Fibroblast of skin of right biceps (primary cell): ENCODE data around the gene KANK3.
"Not testable (repeated sequence)": the region's sequence is repeated elsewhere in the genome, so short reads cannot be mapped to it uniquely, and the experiment has no call there.

Source experiments
- DNase-seq: peaks from one replicate; pipeline ENCODE4 v3.0.0-alpha.2; 2013

The KANK3 gene

GRCh38 chr19:8316351-8317125 is 26.5 kb downstream of the KANK3 start:
- DNase-seq = no peak

- not testable (repeated sequence) for DNase-seq
These were observed 28.0 kb downstream of the KANK3 start for GRCh38 chr19:8314981-8315640.

DNA sequence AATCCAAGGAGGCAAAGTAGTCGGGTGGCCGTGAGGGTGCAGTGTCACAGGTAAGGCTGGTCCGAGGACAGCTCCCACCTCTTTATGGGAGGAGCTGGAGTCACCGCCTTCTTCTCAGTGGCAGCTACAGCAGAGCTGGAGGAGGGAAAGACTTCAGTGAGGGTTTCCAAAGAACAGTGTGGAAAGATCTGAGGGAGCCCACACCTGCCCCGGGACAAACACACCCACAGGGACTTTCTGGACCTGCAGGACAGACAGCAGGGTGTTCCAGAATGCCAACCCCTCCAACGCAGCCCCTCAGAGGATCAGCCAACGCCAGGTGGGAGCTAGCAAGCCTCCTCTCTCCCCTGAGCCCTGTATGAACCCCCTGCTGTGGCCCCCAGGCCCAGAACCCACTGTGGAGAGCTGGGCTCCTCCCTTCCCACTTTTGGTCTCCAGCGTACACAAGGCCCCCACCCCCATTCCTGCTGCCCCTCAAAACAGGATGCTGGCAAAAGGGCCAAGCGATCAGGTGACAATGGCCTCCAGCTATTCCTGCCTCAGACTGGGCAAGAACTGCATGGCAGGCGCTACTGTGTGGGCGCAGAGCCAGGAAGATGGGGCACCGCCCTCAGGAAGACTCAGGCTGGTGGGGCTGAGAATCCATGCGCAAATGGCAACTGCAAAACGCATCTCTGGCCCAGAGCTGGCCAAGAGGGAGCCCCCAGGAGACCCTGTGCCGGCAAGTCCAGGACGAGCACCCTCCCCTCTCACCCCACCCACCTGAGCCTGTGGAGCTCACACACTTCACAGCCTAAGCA is 31.4 kb downstream of the KANK3 start:
- DNase-seq = no peak

DNA sequence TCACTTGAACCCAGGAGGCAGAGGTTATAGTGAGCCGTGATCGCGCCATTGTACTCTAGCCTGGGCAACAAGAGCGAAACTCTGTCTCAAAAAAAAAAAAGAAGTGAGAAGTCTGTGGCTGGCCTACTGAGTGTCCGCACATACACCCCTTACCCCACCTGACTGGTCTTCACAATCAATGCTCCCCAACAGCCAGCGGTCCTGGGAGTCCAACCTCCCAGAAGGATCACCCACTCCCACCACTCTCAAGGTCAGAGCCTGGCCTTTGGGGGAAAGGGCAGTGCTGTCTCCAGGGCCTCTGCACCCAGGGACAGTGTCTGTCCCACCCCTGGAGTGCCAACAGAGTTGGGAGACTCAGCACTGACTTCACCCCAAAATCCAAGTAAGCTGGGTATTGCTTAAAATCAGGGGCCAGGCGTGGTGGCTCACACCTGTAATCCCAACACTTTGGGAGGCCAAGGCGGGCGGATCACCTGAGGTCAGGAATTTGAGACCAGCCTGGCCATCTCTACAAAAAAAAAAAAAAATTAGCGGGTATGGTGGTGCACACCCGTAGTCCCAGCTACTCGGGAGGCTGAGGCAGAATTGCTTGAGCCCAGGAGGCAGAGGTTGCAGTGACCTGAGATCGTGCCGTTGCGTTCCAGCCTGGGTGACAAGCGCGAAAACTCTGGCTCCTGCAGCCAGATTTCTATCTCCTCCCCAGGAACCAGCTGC is 32.6 kb downstream of the KANK3 start:
- no peak for DNase-seq

GRCh38 chr19:8308891-8309291 is 34.2 kb downstream of the KANK3 start:
- no peak for DNase-seq

DNA sequence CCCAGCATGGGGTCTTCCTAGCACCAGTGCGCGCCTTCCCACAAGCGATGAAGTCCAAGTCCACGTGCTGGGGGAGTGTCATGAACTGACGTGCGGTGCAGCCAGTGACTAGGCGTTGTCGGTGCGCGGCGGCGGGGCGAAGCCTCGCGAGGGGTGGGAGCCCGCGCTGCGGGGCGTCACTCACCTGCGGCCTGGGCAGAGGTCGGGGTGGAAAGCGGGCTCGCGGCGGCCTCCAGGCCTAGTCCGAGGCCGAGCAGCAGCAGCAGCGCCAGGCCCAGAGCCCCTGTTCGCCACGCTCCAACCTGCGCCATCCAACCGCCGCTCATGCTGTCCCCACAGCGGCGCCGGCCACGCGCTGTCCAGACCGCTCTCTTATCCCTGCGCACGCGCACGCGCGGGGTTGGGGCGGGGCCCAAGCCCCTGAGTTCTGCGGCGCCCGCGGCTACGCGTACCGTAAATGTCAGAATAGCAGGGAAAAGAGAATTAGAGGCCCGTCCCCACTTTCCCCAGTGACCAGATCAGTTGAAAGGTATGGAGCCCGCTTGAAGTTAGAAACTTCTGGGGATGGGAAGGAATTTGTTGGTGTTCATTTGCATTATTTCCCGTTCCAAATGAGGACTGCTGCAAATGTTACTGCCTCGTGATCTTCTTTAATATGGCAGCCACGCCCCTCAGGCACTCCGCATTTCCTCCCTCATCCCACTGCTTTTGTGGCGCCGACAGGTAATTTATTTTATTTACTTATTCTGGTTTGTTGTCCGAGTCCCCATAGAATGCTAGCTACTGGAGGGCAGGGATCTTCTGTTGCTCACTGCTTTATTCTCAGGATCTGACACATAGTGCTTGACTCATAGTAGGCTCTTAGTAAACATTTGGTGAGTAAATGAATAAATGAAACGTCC is 34.8 kb downstream of the KANK3 start, which contains the start of gene CD320:
CD320 (minus strand) TSS at position 394 of the 902 bp plus-strand sequence; CDS start at position 326, 68 bp downstream.
- DNase-seq = peak; percentile 89

- no peak for DNase-seq
These were observed 35.6 kb downstream of the KANK3 start for GRCh38 chr19:8307400-8307964.

- DNase-seq = no peak
These were observed 36.6 kb downstream of the KANK3 start for GRCh38 chr19:8306235-8307054.

- DNase-seq = no peak
These were observed 37.3 kb downstream of the KANK3 start for GRCh38 chr19:8305798-8306197.

- DNase-seq = no peak
These were observed 38.0 kb downstream of the KANK3 start for GRCh38 chr19:8304841-8305621.

GRCh38 chr19:8302734-8303133 is 40.3 kb downstream of the KANK3 start:
- DNase-seq = no peak

DNA sequence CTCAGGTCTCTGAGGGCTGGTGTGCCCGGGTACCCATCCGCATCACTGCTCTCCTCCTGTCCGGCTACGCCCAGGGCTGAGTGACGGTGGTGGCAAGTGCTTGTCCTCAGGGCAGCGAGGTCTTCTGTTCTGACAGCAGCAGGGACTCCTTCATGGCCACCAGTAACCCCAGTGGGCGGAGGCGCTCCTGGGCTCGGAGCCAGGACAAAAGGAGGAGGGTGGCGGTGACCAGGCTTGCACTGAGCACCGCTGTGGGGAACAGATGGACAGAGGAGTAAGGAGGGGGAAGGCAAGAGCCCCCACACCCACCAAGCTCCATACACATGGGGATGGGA is 40.7 kb downstream of the KANK3 start:
- no peak for DNase-seq

- not testable (repeated sequence) for DNase-seq
These were observed 51.7 kb downstream of the KANK3 start for GRCh38 chr19:8291337-8291736.

- DNase-seq = not testable (repeated sequence)
These were observed 66.6 kb downstream of the KANK3 start for GRCh38 chr19:8276508-8276907.
